Parietal lobe (tissue), 1 donor: Measurements from ENCODE around the gene CEP164. TPM values are rescaled to one million over a fixed set of nuclear protein-coding genes. Genes with fewer than 3 reads are reported as not detected.

Experiments used
- total RNA-seq: library from RNA; depleted of rRNA; stranded (reverse); fragments of >200 nt; gene quantifications from one replicate; pipeline ENCODE4 v1.2.3, GENCODE V29; 2014

CEP164 gene
- 47.3 TPM for total RNA-seq

GRCh38 chr11:117327567-117328374 is at the start of gene CEP164:
Gene CEP164, plus strand, starts transcription at chr11:117327854. Its CDS starts 10,733 bp downstream, at chr11:117338587.

DNA sequence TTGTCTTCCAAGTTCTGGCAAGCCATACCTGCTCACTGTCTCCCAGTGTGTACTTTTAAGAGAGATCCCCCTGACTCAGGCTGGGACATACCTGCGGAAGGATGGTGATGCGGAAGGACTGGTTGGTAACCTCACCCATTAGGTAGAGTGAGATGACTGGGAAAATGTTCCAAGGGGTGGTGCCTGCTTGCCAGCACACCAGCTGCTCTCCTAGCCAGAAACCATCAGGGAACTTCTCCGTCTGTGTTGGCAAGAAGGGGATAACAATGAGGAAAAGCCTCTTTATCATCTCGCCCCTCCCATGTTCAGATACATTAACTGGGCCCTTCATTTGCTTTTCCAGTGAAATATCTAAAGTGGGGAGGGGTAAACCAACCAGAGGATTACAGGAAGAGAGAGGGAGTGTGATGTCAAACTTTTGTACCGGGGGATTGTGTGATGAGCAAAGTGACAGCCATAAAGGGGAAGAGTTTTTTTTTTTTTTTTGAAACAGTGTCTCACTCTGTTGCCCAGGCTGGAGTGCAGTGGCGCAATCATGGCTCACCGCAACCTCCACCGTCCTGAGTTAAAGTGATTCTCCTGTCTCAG is 36.8 kb upstream of the CEP164 start, which contains the start of gene BACE1-AS:
Gene BACE1-AS (plus strand): TSS at position 538 of the 588 bp plus-strand sequence.

DNA sequence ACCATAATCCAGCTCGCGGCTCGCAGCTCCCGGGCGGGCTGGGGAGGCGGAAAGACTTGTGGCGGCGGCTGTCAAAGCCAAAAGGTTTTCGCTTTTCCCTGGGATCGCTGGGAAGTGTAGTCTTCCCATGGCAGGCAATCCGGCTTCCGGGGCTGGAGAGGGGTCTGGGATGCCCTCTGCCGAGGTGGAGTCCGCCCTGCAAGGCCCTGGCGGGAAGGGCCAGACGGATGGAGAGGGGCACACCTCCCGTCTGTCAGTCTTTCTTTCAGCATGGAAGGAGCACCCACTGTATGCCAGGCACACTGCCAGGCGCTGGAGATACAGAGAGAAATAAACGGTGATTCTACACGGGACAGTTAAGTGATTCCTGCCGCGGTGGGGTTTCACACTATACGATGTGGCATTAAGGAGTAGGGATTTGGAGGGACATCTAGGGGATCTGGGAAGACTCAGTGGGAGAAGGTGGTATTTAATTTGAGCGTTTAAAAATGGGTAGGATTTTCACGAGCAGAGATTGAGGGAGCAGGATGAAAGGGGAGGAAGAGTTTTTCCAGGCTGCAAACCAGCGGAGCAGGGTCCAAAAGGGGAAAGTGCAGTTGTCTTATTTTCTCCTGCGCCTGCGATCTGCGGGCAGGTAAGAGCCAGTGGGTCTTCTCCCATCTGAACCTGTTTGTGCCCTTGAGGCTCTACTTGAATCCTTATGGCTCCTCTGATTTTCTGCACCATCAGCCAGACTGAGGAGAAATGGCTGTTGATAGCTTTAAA is 11.3 kb upstream of the CEP164 start, which contains the start of gene BACE1:
Gene BACE1 (minus strand): TSS at position 60 of the 765 bp plus-strand sequence. CDS start 461 bp downstream, outside the sequence.

Other genes with a start within 250 kb of the CEP164 start
- gene SIK3, start 229.4 kb upstream of the CEP164 start, total RNA-seq, result 57.3 TPM
- gene PAFAH1B2, start 183.6 kb upstream of the CEP164 start, total RNA-seq, result 156 TPM
- 19.7 TPM for gene SIDT2, start 149.1 kb upstream of the CEP164 start, total RNA-seq
- gene TAGLN, start 128.5 kb upstream of the CEP164 start, total RNA-seq, result 6.3 TPM
- gene PCSK7, start 95.8 kb upstream of the CEP164 start, total RNA-seq, result 48.5 TPM
- 37.9 TPM for gene RNF214, start 95.2 kb upstream of the CEP164 start, total RNA-seq
- gene BACE1-AS, start 36.5 kb upstream of the CEP164 start, total RNA-seq, result 13.8 TPM
- 39.1 TPM for gene BACE1, start 11.6 kb upstream of the CEP164 start, total RNA-seq